ENCODE results near the gene MVP.

GRCh38 chr16:29775742-29776408 is 44.4 kb upstream of the MVP start:
- TF ChIP-seq, protein P1, sequence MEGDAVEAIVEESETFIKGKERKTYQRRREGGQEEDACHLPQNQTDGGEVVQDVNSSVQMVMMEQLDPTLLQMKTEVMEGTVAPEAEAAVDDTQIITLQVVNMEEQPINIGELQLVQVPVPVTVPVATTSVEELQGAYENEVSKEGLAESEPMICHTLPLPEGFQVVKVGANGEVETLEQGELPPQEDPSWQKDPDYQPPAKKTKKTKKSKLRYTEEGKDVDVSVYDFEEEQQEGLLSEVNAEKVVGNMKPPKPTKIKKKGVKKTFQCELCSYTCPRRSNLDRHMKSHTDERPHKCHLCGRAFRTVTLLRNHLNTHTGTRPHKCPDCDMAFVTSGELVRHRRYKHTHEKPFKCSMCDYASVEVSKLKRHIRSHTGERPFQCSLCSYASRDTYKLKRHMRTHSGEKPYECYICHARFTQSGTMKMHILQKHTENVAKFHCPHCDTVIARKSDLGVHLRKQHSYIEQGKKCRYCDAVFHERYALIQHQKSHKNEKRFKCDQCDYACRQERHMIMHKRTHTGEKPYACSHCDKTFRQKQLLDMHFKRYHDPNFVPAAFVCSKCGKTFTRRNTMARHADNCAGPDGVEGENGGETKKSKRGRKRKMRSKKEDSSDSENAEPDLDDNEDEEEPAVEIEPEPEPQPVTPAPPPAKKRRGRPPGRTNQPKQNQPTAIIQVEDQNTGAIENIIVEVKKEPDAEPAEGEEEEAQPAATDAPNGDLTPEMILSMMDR (IDR thresholded peaks at IDR 0.05): no peak
- TF ChIP-seq EP300 (IDR thresholded peaks at IDR 0.05) (no peak), POLR2A (IDR thresholded peaks at IDR 0.05) (no peak)

Data from tibial nerve (tissue), 4 donors.